GM23338 (cell line): ENCODE data around the gene CDK16.

Source experiments
- CREB1 ChIP-seq: fragments of 250-450 bp; sonication (Bioruptor Pico); IDR thresholded peaks from 2 replicates; pipeline ENCODE4 v1.5.0; 2020; ENCODE audit warnings: low read depth, mild to moderate bottlenecking, moderate library complexity
- EZH2 ChIP-seq: fragments of 200-600 bp; sonication (generic); IDR thresholded peaks from one replicate; pipeline ENCODE4 v1.8.0; 2017; ENCODE audit warnings: antibody characterized with exemption, mild to moderate bottlenecking, low read depth; ENCODE audit not compliant: unreplicated experiment
- EZH2phosphoT487 ChIP-seq: fragments of 200-600 bp; sonication (generic); IDR thresholded peaks from one replicate; pipeline ENCODE4 v1.8.1; 2018; ENCODE audit warnings: antibody characterized with exemption; ENCODE audit not compliant: unreplicated experiment
- JUNB ChIP-seq: IDR thresholded peaks from one replicate; pipeline ENCODE4 v1.6.1; 2016; ENCODE audit warnings: antibody characterized with exemption; ENCODE audit not compliant: unreplicated experiment
- POLR2AphosphoS5 ChIP-seq: IDR thresholded peaks from 2 replicates; pipeline ENCODE4 v1.6.1; 2016; ENCODE audit warnings: antibody characterized with exemption, low read depth
- STAT1 ChIP-seq: IDR thresholded peaks from one replicate; pipeline ENCODE4 v1.6.1; 2016; ENCODE audit warnings: antibody characterized with exemption; ENCODE audit not compliant: unreplicated experiment
- ZNF114 ChIP-seq: fragments of 250-450 bp; sonication (Bioruptor Pico); IDR thresholded peaks from 2 replicates; pipeline ENCODE4 v1.5.0; 2020; ENCODE audit warnings: mild to moderate bottlenecking, moderate library complexity
- TF ChIP-seq, protein P1 (sequence below), 2 experiments: fragments of 200-600 bp in 1 of 2; sonication (generic) in 1 of 2; conservative IDR thresholded peaks; 2 replicates each; pipeline versions ENCODE4 v1.5.1 to v1.6.1; 2016 to 2017; ENCODE audit warnings: antibody characterized with exemption in 2 of 2, low read depth in 2 of 2, mild to moderate bottlenecking in 2 of 2, moderate library complexity in 1 of 2
- TF ChIP-seq, protein P2 (sequence below): IDR thresholded peaks from one replicate; pipeline ENCODE4 v1.6.1; 2018; ENCODE audit warnings: antibody characterized with exemption; ENCODE audit not compliant: unreplicated experiment

DNA sequence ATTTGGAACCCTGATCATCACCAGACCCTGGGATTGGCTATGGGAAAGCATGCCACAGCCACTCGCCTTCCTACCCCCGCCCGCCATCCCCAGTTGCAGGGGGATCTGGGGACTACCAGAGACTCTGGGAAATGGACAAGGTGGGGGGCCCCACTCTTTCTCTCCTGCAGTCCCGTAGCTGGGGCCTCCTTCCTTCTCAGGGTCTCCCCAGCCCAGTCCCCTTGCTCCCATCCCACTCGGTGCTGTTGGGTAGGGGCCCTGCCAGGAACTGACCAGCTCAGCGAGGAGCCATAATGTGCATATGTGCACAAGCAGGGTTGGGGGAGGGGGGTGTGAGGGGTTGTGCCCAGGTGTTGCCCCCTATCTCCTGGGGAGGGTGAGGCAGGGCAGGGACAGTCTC is 10.9 kb downstream of the CDK16 start:
- TF ChIP-seq POLR2AphosphoS5: no peak
- TF ChIP-seq, protein P1, sequence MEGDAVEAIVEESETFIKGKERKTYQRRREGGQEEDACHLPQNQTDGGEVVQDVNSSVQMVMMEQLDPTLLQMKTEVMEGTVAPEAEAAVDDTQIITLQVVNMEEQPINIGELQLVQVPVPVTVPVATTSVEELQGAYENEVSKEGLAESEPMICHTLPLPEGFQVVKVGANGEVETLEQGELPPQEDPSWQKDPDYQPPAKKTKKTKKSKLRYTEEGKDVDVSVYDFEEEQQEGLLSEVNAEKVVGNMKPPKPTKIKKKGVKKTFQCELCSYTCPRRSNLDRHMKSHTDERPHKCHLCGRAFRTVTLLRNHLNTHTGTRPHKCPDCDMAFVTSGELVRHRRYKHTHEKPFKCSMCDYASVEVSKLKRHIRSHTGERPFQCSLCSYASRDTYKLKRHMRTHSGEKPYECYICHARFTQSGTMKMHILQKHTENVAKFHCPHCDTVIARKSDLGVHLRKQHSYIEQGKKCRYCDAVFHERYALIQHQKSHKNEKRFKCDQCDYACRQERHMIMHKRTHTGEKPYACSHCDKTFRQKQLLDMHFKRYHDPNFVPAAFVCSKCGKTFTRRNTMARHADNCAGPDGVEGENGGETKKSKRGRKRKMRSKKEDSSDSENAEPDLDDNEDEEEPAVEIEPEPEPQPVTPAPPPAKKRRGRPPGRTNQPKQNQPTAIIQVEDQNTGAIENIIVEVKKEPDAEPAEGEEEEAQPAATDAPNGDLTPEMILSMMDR (conservative IDR thresholded peaks at IDR 0.05; ENCODE audit: low read depth in 2 of 2): no peak
- no peak for TF ChIP-seq EZH2
- no peak for TF ChIP-seq ZNF114 (CRISPR knock-in tag)
- TF ChIP-seq, protein P2, sequence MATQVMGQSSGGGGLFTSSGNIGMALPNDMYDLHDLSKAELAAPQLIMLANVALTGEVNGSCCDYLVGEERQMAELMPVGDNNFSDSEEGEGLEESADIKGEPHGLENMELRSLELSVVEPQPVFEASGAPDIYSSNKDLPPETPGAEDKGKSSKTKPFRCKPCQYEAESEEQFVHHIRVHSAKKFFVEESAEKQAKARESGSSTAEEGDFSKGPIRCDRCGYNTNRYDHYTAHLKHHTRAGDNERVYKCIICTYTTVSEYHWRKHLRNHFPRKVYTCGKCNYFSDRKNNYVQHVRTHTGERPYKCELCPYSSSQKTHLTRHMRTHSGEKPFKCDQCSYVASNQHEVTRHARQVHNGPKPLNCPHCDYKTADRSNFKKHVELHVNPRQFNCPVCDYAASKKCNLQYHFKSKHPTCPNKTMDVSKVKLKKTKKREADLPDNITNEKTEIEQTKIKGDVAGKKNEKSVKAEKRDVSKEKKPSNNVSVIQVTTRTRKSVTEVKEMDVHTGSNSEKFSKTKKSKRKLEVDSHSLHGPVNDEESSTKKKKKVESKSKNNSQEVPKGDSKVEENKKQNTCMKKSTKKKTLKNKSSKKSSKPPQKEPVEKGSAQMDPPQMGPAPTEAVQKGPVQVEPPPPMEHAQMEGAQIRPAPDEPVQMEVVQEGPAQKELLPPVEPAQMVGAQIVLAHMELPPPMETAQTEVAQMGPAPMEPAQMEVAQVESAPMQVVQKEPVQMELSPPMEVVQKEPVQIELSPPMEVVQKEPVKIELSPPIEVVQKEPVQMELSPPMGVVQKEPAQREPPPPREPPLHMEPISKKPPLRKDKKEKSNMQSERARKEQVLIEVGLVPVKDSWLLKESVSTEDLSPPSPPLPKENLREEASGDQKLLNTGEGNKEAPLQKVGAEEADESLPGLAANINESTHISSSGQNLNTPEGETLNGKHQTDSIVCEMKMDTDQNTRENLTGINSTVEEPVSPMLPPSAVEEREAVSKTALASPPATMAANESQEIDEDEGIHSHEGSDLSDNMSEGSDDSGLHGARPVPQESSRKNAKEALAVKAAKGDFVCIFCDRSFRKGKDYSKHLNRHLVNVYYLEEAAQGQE: no peak
- no peak for TF ChIP-seq CREB1 (CRISPR knock-in tag)
- TF ChIP-seq EZH2phosphoT487: no peak
- no peak for TF ChIP-seq STAT1
- no peak for TF ChIP-seq JUNB
